Loucy (cell line): Measurements from ENCODE around the gene IQGAP1.

ENCODE experiments used
- H2AFZ ChIP-seq: fragments of 200-600 bp; sonication (generic); 2 replicates; pipeline ENCODE4 v1.6.0; 2016; ENCODE audit warnings: antibody characterized with exemption, mild to moderate bottlenecking, low read length, moderate library complexity
- H3F3A ChIP-seq: fragments of 200-600 bp; 2 replicates; pipeline ENCODE4 v1.6.0; 2016; ENCODE audit warnings: antibody characterized with exemption, low read depth, mild to moderate bottlenecking
- H3K27me3 ChIP-seq: fragments of 200-600 bp; sonication (generic); 2 replicates; pipeline ENCODE4 v1.6.1; 2014; ENCODE audit warnings: low read length, mild to moderate bottlenecking; ENCODE audit not compliant: insufficient read depth, poor library complexity, severe bottlenecking
- H3K36me3 ChIP-seq: fragments of 200-600 bp; sonication (generic); 2 replicates; pipeline ENCODE4 v1.6.1; 2016; ENCODE audit warnings: low read length; ENCODE audit not compliant: insufficient read depth
- H3K4me1 ChIP-seq: fragments of 200-600 bp; sonication (generic); 2 replicates; pipeline ENCODE4 v1.5.1; 2014; ENCODE audit warnings: low read length, mild to moderate bottlenecking; ENCODE audit not compliant: insufficient read depth, poor library complexity, severe bottlenecking
- H3K4me2 ChIP-seq: fragments of 200-600 bp; sonication (generic); 2 replicates; pipeline ENCODE4 v1.6.0; 2014; ENCODE audit warnings: antibody characterized with exemption, low read length, low read depth, mild to moderate bottlenecking; ENCODE audit not compliant: poor library complexity, severe bottlenecking
- H3K4me3 ChIP-seq: fragments of 200-600 bp; sonication (generic); 2 replicates; pipeline ENCODE4 v1.5.1; 2014; ENCODE audit warnings: low read length, mild to moderate bottlenecking, mixed read lengths; ENCODE audit not compliant: poor library complexity, severe bottlenecking
- H3K79me2 ChIP-seq: fragments of 200-600 bp; sonication (generic); 2 replicates; pipeline ENCODE4 v1.6.1; 2014; ENCODE audit warnings: low read length; ENCODE audit not compliant: insufficient read depth
- H3K9ac ChIP-seq: fragments of 200-600 bp; sonication (generic); 2 replicates; pipeline ENCODE4 v1.6.0; 2014; ENCODE audit warnings: mild to moderate bottlenecking, low read depth, low read length, moderate library complexity; ENCODE audit not compliant: poor library complexity, severe bottlenecking
- H3K9me2 ChIP-seq: fragments of 200-600 bp; sonication (generic); replicated peaks from 2 replicates; pipeline ENCODE4 v1.6.1; 2016; ENCODE audit warnings: low read depth, low read length, mixed read lengths
- H3K9me3 ChIP-seq: fragments of 200-600 bp; sonication (generic); 2 replicates; pipeline ENCODE4 v1.6.1; 2014; ENCODE audit warnings: mild to moderate bottlenecking, antibody characterized with exemption, low read length, low read depth; ENCODE audit not compliant: insufficient read depth
- H4K20me1 ChIP-seq: fragments of 200-600 bp; sonication (generic); 2 replicates; pipeline ENCODE4 v1.6.0; 2014; ENCODE audit warnings: antibody characterized with exemption, low read length, mild to moderate bottlenecking; ENCODE audit not compliant: insufficient read depth, poor library complexity, severe bottlenecking
- CTCF ChIP-seq: fragments of 200-600 bp; sonication (generic); conservative IDR thresholded peaks from 2 replicates; pipeline ENCODE4 v1.5.1; 2014; ENCODE audit warnings: mild to moderate bottlenecking, antibody characterized with exemption, low read length
- EZH2phosphoT487 ChIP-seq: fragments of 200-600 bp; IDR thresholded peaks from 2 replicates; pipeline ENCODE4 v1.6.1; 2018; ENCODE audit warnings: antibody characterized with exemption, mild to moderate bottlenecking, moderate library complexity, borderline replicate concordance

The IQGAP1 gene

GRCh38 chr15:90436952-90437351 is 48.9 kb downstream of the IQGAP1 start:
- H3K4me3 ChIP-seq: no peak overlapping the region
- no peaks in the 10 kb centered on the region for H4K20me1 ChIP-seq
- no peak overlapping the region for H3K4me2 ChIP-seq
- H3K27me3 ChIP-seq: no peaks in the 10 kb centered on the region
- no peaks in the 10 kb centered on the region for H3K4me1 ChIP-seq
- H2AFZ ChIP-seq: no peak overlapping the region
- TF ChIP-seq CTCF (no peak), EZH2phosphoT487 (no peak)
- no peaks in the 10 kb centered on the region for H3K9me3 ChIP-seq
- H3K9ac ChIP-seq: no peak overlapping the region
- H3K9me2 ChIP-seq: no peaks in the 10 kb centered on the region
- H3K36me3 ChIP-seq: peaks cover 54% of the 10 kb centered on the region
- no peaks in the 10 kb centered on the region for H3K79me2 ChIP-seq
- H3F3A ChIP-seq: no peaks in the 10 kb centered on the region

- Histone ChIP-seq H3F3A (no peaks in the 10 kb centered on the region), H3K36me3 (peaks cover 60% of the 10 kb centered on the region), H3K4me1 (no peaks in the 10 kb centered on the region), H3K9me2 (no peaks in the 10 kb centered on the region), H3K4me3 (no peak overlapping the region), H3K4me2 (no peak overlapping the region), H3K9me3 (no peaks in the 10 kb centered on the region), H3K9ac (no peak overlapping the region), H4K20me1 (no peaks in the 10 kb centered on the region), H3K27me3 (no peaks in the 10 kb centered on the region), H3K79me2 (no peaks in the 10 kb centered on the region), H2AFZ (no peak overlapping the region)
- TF ChIP-seq EZH2phosphoT487 (no peak), CTCF (no peak)
These were observed 49.5 kb downstream of the IQGAP1 start for GRCh38 chr15:90437516-90437915.

GRCh38 chr15:90439946-90440345 is 51.9 kb downstream of the IQGAP1 start:
- H3K9me2 ChIP-seq: no peaks in the 10 kb centered on the region
- H3K4me2 ChIP-seq: no peak overlapping the region
- H3K9me3 ChIP-seq: no peaks in the 10 kb centered on the region
- no peak overlapping the region for H2AFZ ChIP-seq
- H3K4me1 ChIP-seq: no peaks in the 10 kb centered on the region
- TF ChIP-seq EZH2phosphoT487 (no peak), CTCF (no peak)
- no peaks in the 10 kb centered on the region for H4K20me1 ChIP-seq
- H3K36me3 ChIP-seq: peaks cover 55% of the 10 kb centered on the region
- H3F3A ChIP-seq: no peaks in the 10 kb centered on the region
- no peaks in the 10 kb centered on the region for H3K27me3 ChIP-seq
- no peaks in the 10 kb centered on the region for H3K79me2 ChIP-seq
- no peak overlapping the region for H3K4me3 ChIP-seq
- H3K9ac ChIP-seq: no peak overlapping the region
